GM18909 (cell line): ENCODE measurements around the gene TPPP2.
"Not testable (repeated sequence)": the region's sequence is repeated elsewhere in the genome, so short reads cannot be mapped to it uniquely, and the experiment has no call there.

Experiments used
- ATAC-seq: cut with Tn5 transposase; IDR thresholded peaks from one replicate; pipeline ENCODE4 v1.9.1; 2021; ENCODE audit warnings: mild to moderate bottlenecking; ENCODE audit not compliant: unreplicated experiment, poor library complexity

Gene TPPP2

DNA sequence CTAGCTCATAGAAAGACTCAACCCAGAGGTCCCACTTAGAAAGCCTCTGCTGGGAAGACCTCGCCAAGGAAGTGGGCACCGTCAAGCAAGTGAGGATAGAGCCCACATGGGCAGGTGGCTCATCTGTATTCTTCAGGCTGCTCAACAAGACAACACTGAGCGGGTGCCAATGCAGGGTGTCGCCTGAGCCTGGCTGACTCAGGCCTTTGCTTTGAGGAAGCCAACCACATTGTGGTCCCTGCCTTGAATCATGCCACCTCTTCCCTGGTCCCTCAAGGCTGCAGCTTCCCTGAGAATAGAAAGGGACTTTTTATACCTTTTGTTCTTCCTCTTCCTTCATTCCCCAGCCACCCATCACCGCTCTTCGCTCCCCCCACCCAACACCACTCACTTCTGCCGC is 6.7 kb downstream of the TPPP2 start:
- no peak for ATAC-seq

DNA sequence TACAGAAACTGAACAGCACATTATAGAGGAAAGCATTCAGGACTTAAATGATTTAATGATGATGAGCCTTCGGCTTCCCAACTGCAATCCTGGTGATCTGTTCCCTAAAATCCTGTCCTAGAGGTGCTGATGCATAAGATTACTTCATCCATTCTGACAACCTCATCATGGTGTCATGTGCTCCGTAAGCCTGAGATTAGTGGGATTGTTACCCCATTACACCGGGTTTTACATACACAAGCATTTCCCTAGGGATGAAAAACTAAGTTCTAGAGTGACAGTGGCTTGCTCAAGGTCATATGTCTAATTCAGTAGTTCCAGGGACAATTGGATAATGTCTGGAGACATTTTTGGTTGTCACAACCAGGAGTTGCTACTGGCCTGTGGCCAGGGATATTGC is 7.1 kb downstream of the TPPP2 start:
- no peak for ATAC-seq

DNA sequence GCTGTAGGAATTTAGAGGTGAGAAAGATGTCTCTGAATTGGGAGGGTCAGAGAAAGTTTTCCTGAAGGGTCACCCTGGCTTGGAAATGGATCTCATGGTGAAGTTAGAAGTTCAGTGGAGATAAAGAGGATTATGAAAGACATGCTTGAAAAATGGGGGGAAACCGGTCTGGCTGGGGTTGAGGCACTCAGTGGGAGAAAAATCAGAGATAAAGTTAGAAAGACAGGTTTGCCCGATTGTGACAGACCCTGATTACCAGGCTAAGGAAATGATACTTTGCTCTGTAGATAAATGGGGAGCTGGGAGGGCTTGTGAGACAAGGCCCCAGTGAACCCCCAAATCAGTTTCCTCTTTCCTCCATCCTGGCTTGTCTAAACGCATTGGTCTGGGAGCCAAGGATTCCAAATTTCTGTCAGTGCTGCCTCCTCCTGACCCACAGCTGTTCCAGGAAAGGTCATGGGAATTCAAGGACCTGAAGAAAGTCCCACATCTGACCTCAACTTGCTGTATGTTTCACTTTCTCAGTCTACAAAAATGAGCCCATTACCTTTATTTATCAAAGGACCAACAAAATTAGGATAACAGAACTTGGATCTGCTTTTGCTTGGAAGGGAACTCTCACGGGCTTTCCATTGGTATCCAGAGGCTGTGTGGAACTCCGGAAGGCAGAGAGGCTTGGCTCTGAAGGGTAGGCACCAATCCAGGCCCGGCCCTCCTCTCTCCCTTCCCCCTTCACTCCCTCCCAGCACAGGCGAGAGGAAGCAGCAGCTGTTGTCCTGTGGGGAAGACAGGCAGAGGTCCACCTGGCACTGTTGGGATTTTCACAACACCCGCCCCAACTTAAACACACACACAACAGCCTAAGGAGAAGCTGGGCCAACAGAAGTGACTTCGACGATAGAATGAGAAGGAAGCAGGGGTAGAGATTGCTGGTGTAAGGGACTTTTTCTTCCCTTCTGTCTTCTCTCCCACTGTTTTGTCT is 8.7 kb downstream of the TPPP2 start:
- ATAC-seq, result no peak

DNA sequence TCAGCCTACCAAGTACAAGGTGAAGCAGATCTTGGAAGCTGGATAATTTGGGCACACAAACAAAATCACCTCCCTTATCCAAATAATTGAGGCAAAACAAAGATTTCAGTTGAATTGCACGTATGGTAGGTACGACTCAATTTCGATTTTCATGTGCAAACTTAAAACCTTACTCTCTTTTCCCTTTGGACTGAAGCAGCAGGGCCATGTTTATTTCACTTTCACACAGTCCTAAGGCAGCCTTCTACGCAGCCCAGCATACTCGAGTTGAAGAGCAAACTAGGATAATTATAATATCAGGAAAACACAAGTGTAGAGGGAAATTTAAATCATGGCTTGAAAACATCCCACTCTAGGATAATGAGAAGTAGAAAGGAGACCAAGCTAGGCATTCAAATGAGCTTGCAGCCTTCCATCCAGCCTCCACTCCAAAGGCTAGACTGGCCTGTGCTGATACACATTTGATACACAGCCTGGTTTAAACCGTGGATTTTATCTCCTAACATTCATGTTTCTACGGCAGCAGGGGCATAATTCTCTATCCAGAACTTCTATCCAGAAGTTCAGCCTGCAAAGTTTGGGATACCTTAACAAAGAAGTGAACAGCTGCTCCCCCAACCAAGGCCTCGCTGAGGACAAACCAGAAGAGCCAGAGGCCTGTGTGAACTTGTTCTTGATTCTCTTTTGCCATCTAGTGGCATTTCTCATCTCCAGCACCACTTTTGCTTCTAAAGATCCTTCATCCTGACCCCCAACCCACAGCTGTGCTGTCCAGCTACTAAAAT is 9.8 kb downstream of the TPPP2 start:
- ATAC-seq, result no peak

DNA sequence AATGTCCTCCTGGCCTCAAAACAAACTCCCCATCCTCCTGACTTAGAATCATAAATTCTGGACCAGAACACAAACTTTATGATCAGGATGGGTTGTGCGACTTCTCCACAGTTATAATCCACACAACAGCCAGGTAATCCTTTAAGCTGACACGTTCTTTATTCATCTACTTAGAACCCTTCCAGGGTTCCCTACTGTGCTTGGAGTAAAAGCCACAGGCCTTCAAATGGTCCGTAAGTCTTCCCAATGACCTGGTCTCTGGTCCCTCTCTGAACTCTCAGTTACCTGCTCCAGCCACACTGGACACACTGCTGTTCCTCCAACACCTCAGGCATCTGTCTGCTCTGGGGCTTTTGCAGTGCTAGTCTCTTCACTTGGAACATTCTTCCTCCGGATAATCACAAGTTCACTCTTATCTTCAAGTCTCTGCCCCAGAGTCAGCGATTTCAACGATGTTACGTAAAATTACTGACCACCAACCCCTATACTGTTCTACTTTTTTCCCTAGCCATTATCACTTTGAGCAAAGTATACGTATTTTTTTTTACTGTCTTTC is 10.4 kb downstream of the TPPP2 start:
- no peak for ATAC-seq

DNA sequence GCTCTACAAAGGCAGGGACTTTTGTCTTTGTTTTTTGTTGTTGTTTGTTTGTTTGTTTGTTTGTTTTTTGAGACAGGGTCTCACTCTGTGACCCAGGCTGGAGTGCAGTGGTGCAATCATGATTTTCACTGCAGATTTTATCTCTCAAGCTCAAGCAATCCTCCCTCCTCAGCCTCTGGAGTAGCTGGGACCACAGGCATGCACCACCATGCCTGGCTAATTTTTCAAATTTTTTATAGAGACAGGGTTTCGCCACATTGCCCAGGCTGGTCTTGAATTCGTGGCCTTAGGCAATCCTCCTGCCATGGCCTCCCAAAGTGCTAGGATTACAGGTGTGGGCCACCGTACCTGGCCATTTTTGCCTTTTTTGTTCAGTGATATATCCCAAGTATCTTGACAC is 10.9 kb downstream of the TPPP2 start:
- ATAC-seq, result not testable (repeated sequence)

DNA sequence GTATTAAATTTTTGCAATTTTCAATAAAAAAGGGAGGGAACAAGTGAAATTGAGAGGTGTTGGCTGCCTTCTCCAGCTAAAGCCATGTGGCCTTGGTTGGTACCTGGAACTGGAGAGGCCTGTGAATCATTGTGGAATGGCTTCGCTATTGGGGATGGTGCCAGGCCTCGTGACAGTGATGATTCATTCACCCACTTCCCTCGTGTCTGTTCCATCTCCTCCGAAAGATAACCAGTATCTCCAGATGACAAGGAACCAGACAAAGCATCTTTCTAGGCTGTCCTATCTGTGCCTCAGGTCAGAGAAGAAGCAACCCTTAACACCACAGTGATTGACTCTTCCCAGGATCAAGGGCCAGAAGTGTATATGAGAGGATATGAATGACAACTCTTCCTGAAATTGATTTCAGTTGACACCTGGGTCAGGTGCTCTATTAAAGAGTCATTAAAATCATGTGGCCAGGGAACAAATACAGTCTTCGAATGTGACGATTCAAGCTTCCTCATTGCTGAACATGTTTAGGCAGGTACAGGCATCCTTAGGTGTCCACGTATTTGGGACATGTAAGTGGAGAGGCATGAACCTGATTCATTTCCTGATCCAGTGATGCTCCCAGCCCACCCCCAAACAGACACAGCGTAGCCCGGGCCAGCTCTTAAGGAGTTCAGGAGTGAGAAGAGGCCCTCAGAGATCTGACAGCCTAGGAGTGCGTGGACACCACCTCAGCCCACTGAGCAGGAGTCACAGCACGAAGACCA is 11.8 kb downstream of the TPPP2 start, which contains the start of gene RNASE7:
Gene RNASE7 (plus strand): TSS at position 687 of the 758 bp plus-strand sequence. CDS start 631 bp downstream, outside the sequence.
- no peak for ATAC-seq

DNA sequence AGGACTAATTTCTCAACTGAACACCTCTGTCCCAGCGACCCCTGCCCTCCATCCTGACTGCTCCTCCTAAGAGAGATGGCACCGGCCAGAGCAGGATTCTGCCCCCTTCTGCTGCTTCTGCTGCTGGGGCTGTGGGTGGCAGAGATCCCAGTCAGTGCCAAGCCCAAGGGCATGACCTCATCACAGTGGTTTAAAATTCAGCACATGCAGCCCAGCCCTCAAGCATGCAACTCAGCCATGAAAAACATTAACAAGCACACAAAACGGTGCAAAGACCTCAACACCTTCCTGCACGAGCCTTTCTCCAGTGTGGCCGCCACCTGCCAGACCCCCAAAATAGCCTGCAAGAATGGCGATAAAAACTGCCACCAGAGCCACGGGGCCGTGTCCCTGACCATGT is 12.9 kb downstream of the TPPP2 start:
- ATAC-seq, result no peak

DNA sequence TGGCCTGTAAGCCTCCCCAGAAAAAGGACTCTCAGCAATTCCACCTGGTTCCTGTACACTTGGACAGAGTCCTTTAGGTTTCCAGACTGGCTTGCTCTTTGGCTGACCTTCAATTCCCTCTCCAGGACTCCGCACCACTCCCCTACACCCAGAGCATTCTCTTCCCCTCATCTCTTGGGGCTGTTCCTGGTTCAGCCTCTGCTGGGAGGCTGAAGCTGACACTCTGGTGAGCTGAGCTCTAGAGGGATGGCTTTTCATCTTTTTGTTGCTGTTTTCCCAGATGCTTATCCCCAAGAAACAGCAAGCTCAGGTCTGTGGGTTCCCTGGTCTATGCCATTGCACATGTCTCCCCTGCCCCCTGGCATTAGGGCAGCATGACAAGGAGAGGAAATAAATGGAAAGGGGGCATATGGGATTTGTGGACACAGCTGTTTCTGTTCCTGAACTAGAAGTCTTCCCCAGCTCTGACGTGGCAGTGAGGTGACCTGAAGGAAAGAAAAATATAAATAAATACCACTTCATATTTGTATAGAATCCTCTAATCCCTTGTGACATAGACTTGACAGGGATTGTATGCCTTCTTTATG is 13.5 kb downstream of the TPPP2 start:
- ATAC-seq, result no peak

DNA sequence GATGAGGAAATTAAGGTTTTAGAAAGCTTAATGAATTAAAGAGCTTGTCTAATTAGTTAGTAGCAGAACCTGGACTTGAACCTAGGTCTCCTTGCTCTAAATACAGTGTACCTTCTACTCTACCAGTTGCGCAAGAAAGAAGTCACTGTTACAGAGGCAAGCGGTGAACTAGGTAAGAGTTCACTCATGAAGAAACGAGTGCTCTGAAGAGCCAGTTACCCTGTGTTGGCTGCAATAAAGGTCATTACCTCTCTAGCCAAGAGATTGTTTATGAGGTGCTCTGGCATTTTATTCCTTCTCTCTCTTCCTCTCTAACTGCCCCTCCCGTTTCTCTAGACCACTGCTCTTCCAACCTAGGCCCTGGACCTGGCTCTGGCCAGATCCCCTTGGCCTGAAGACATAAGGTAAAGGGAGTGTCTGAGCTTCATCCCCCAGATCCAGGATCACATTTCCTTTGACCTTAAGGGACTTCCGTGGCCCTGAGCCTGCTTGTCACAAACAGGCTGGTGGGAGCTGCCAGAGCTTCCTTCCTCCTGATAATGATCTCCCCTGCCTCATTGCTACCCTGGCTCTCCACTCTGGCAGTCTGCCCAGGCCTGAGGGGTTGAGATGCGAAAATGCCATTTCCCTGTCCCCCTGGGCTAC is 14.1 kb downstream of the TPPP2 start:
- no peak for ATAC-seq

DNA sequence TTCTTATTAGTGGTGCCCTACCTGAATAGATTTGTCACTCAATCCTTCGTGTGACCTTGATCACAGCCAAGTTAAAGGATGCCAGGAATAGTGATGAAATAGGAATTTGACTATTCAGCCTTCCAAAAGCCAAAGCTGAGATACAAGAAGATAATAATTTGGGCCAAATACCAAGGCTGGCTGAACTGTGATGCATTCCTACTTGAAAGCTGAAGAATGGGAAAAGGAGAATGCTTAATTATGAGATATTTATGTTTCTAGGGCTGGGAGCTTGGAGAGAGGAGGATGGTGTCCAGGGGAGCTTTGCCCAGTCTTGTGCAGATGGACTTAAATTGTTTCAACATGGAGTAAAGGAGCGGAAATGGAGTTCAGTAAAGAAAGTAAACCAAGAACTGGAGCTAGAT is 17.4 kb downstream of the TPPP2 start:
- no peak for ATAC-seq

DNA sequence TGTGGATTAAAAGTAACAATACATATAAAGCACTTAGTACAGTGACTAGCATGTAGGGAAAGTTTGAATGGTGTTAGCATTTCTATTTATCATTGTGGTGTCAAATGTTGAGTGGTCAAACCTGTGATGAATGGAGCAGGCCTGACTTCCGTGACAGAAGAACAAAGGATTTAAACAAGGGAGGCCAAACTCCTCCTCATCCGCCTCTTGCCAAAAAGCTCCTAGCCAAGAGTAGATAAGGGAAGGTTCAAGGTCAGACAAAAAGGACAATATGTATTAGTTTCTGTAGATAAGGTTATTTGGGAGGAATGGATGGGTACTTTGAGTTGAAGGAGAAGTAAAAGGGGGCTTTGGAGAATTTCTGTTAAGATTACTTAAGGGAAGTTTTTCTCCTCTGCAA is 18.6 kb downstream of the TPPP2 start:
- no peak for ATAC-seq

DNA sequence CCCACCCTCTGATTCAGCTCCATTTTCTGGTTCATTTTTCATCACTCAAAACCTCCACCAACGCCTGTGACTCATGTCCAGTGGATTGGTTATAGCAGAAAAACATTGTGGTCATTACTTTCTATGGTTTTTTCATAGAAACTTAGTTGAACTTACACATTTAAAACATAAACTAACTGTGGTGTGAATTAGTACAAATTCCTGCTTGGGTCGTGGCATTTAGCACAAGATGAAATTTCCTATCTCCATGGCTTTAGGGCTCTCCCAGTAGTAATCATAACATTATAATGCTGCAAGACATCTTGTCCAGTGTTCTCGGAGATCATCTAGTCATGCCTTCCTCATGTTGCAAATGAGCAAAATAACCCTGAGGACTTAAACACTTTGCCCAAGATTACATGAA is 19.3 kb downstream of the TPPP2 start:
- ATAC-seq, result no peak

DNA sequence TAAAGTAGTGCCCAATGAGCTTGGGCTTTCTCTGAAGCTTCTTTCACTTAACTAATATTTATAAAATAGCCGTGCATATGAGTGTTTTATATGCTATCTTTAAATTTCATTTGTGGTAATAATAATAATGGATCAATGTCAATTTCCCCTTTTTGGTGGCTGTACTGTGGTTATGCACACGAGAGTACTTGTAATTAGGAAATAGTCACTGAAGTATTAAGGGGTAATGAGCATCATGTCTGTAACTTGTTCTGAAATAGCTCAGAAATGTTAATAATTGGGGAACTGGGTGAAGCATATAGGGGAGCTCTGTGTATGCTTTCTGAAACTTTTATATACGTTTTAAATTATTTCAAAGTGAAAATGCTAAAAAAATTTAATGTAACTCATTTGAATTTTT is 20.6 kb downstream of the TPPP2 start:
- no peak for ATAC-seq

DNA sequence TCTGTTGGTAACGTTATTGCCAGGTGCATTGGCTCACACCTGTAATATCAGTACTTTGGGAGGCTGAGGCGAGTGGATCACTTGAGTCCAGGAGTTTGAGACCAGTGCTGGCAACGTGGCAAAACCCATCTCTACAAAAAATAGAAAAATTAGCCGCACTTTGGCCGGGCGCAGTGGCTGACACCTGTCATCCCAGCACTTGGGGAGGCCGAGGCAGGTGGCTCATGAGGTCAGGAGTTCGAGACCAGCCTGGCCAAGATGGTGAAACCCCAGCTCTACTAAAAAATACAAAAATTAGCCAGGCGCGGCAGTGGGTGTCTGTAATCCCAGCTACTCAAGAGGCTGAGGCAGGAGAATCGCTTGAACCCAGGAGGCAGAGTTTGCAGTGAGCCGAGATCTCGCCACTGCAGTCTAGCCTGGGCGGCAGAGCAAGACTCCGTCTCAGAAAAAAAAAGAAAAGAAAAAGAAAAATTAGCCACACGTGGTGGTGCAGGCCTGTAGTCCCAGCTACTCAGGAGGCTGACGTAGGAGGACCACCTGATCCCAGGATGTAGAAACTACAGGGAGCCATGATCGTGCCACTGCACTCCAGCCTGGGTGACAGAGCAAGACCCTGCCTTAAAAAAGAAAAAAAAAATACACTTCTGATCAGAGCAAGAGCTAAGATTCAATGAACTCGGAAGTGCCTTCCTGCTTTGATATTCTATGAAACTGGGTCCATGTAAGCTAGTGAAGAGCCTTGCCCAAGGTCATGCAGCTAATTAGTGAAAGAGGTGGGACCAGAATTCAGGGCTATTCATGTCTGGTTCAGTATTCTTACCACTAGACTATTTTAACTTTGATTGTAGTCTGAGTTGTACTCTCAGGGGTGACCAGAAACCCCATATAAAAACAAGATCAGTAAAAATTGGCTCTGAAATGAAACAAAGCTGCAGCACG is 23.4 kb downstream of the TPPP2 start:
- no peak for ATAC-seq

DNA sequence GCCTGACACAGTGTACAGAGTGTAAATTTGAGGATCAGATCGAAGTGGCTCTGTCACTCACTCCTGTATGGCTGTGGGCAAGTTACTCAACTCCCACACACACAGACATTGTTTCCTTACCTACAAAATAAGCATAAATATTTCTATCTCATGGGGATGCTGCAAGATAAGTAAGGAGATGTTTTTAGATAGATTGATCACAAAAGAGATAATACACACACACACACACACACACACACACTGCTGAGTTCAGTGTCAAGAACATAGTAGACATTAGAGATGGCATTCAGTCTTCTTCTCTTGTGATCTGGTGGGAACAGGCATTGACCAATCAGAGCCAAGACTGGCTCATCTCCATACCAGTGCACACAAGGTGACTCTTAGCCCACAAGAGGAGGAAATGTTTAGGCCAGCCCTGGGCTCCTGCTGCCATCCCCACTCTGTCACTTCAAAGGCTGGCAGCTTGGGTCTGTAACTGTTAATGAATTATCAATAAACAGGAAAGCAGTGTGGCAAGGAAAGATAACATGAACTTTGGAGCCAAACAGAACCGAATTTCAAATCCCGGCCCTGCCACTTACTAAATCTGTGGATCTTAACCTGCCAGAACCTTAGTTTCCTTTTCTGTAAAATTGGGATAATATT is 24.2 kb downstream of the TPPP2 start:
- ATAC-seq, result no peak

DNA sequence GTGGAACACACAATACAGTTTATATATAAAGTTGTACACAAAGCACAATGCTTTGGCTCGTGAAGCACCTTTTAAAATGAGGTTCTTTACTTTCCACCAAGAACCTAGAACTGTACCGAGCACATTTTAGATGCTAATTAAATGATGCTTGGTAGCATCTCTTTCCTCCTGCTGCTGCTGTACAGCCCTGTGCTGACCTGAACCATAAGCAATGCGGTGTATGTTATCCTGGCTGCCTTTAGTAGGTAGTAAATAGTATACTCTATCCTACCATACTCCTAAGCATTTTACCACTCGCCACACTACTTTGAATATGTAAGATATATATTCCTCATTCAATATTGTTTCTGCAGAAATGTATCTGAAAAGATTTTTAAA is 24.7 kb downstream of the TPPP2 start:
- ATAC-seq, result no peak
